Smooth muscle cell (in vitro differentiated cells): Measurements from ENCODE around the gene ATP11A. TPM values are rescaled to one million over a fixed set of nuclear protein-coding genes. Genes with fewer than 3 reads are reported as not detected.

ENCODE experiments used
- DNase-seq: peaks from one replicate; lab custom pipeline; 2025; ENCODE audit not compliant: unreplicated experiment; lab: John Stamatoyannopoulos, UW
- H2AFZ ChIP-seq: fragments of 200-600 bp; sonication (generic); 2 replicates; pipeline ENCODE4 v1.6.0; 2016; ENCODE audit warnings: antibody characterized with exemption, low read depth, mild to moderate bottlenecking
- H3F3A ChIP-seq: fragments of 200-600 bp; sonication (generic); 2 replicates; pipeline ENCODE4 v1.6.0; 2017; ENCODE audit warnings: antibody characterized with exemption, low read depth
- H3K27ac ChIP-seq: fragments of 200-600 bp; sonication (generic); 2 replicates; pipeline ENCODE4 v1.5.1; 2016; ENCODE audit warnings: low read depth, mild to moderate bottlenecking
- H3K27me3 ChIP-seq: fragments of 200-600 bp; sonication (generic); 2 replicates; pipeline ENCODE4 v1.6.1; 2016; ENCODE audit warnings: low read depth, mild to moderate bottlenecking
- H3K36me3 ChIP-seq: fragments of 200-600 bp; sonication (generic); 2 replicates; pipeline ENCODE4 v1.5.1; 2016; ENCODE audit warnings: low read depth
- H3K4me1 ChIP-seq: fragments of 200-600 bp; sonication (generic); 2 replicates; pipeline ENCODE4 v1.5.1; 2016; ENCODE audit warnings: low read depth
- H3K4me2 ChIP-seq: fragments of 200-600 bp; sonication (generic); 2 replicates; pipeline ENCODE4 v1.6.0; 2016; ENCODE audit warnings: mild to moderate bottlenecking
- H3K4me3 ChIP-seq: fragments of 200-600 bp; sonication (generic); 2 replicates; pipeline ENCODE4 v1.5.1; 2016; ENCODE audit warnings: mild to moderate bottlenecking
- H3K79me2 ChIP-seq: fragments of 200-600 bp; sonication (generic); 2 replicates; pipeline ENCODE4 v1.6.0; 2016; ENCODE audit warnings: low read depth, mild to moderate bottlenecking
- H3K9ac ChIP-seq: fragments of 200-600 bp; sonication (generic); 2 replicates; pipeline ENCODE4 v1.6.0; 2016; ENCODE audit warnings: low read depth
- H3K9me3 ChIP-seq: fragments of 200-600 bp; sonication (generic); replicated peaks from 2 replicates; pipeline ENCODE4 v1.5.1; 2016; ENCODE audit warnings: low read depth
- H4K20me1 ChIP-seq: fragments of 200-600 bp; sonication (generic); 2 replicates; pipeline ENCODE4 v1.6.0; 2016; ENCODE audit warnings: low read depth
- CTCF ChIP-seq: fragments of 200-600 bp; sonication (generic); IDR thresholded peaks from 2 replicates; pipeline ENCODE4 v1.5.1; 2017; ENCODE audit warnings: borderline replicate concordance, mild to moderate bottlenecking, antibody characterized with exemption; ENCODE audit not compliant: insufficient read depth, poor library complexity, severe bottlenecking
- WGBS: methylation state at CpG from one replicate; pipeline ENCODE4 v1.1.7; 2016; ENCODE audit warnings: low lambda C conversion rate; 5-methylcytosine and 5-hydroxymethylcytosine counted together
- polyA plus RNA-seq: library from polyadenylated mRNA; unstranded; fragments of >200 nt; fragmentation: Nextera tagmentation; extraction: Ambion mirVana; gene quantifications from 2 replicates; pipeline ENCODE4 v1.2.1, GENCODE V29; 2016
- total RNA-seq: library from RNA; depleted of rRNA; stranded (reverse); fragments of >200 nt; gene quantifications from 2 replicates; pipeline ENCODE4 v1.2.3, GENCODE V29; 2014

Gene ATP11A
- total and polyA plus RNA-seq, 2 experiments from 2014 or later, result 6.5 to 7.5 TPM

GRCh38 chr13:112892426-112893206, 202.8 kb downstream of the ATP11A start:
- peaks cover 44% of the 10 kb centered on the region for H3K4me1 ChIP-seq
- WGBS, result 53% methylated on average over 22 of the region's 22 CpGs
- no peaks in the 10 kb centered on the region for H3K79me2 ChIP-seq
- H3K9me3 ChIP-seq, result no peaks in the 10 kb centered on the region
- H3K4me3 ChIP-seq, result no peak overlapping the region
- no peak overlapping the region for H3K4me2 ChIP-seq
- H3F3A ChIP-seq, result no peaks in the 10 kb centered on the region
- no peaks in the 10 kb centered on the region for H3K36me3 ChIP-seq
- TF ChIP-seq CTCF, result no peak
- no peaks in the 10 kb centered on the region for H4K20me1 ChIP-seq
- H3K27me3 ChIP-seq, result peaks cover 31% of the 10 kb centered on the region
- H3K9ac ChIP-seq, result no peak overlapping the region
- H3K27ac ChIP-seq, result no peak overlapping the region
- DNase-seq, result no peak
- H2AFZ ChIP-seq, result no peak overlapping the region

GRCh38 chr13:112893207-112893569, 203.3 kb downstream of the ATP11A start:
- Histone ChIP-seq H3K79me2 (no peaks in the 10 kb centered on the region), H3K9me3 (no peaks in the 10 kb centered on the region), H3K4me3 (no peak overlapping the region), H3K9ac (no peak overlapping the region), H3K4me2 (peak overlapping the region; percentile 91), H4K20me1 (no peaks in the 10 kb centered on the region), H3F3A (no peaks in the 10 kb centered on the region), H3K27ac (no peak overlapping the region), H3K4me1 (peaks cover 44% of the 10 kb centered on the region), H2AFZ (no peak overlapping the region), H3K36me3 (no peaks in the 10 kb centered on the region), H3K27me3 (peaks cover 31% of the 10 kb centered on the region)
- no peak for TF ChIP-seq CTCF
- no peak for DNase-seq
- 62% methylated on average over 7 of the region's 7 CpGs for WGBS

- Histone ChIP-seq H3K9me3 (no peaks in the 10 kb centered on the region), H3K27ac (no peak overlapping the region), H2AFZ (peak overlapping the region; percentile 62), H3K9ac (no peak overlapping the region), H3K36me3 (no peaks in the 10 kb centered on the region), H3K4me2 (peak overlapping the region; percentile 91), H4K20me1 (no peaks in the 10 kb centered on the region), H3K79me2 (no peaks in the 10 kb centered on the region), H3K4me1 (peaks cover 44% of the 10 kb centered on the region), H3K4me3 (peak overlapping the region; percentile 50), H3K27me3 (peaks cover 31% of the 10 kb centered on the region), H3F3A (no peaks in the 10 kb centered on the region)
- no peak for DNase-seq
- 17% methylated on average over 10 of the region's 51 CpGs for WGBS
- no peak for TF ChIP-seq CTCF
Measured at GRCh38 chr13:112893570-112894422, 204.0 kb downstream of the ATP11A start.
